ENCODE measurements around the gene THEM4.
"Not testable (repeated sequence)": the region's sequence is repeated elsewhere in the genome, so short reads cannot be mapped to it uniquely, and the experiment has no call there.

The THEM4 gene

DNA sequence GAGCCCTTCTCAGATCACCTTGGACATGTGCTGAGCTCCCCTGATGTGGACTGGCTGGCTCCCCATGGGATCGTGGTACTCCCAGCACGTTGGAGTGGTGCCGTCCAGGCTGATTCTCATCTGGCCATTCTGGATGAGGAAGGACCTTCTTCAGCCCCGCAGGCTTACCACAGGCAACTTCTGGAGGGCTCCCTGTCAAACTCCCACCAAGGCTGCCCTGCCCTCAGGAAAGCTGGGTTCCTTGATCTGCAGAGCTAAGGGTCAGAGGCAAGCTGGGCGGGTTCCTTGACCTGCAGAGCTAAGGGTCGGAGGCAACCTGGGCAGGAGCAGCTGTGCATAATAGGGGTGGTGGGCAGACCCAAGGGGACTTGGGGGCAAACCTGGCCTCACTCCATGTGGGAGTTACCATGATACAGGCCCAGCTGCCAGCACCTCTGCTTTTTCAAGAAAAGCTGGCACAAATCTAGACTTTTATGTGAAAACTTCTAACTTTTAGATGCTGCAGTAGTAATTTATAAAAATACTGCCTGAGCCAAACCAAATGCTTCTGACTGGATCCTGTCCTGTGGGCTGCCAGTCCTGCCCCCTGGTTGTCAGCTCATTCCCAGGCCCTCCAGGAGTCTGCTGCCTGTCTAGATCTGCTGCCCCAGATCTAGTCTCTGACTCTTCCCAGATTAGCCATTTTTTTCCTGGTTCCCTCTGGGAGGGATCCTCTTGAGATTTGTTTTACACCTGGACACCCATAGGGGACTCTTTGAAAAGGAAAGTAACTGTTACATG, 50.2 kb downstream of the THEM4 start:
- DNase-seq (ENCODE audit: low read depth): no peak

DNA sequence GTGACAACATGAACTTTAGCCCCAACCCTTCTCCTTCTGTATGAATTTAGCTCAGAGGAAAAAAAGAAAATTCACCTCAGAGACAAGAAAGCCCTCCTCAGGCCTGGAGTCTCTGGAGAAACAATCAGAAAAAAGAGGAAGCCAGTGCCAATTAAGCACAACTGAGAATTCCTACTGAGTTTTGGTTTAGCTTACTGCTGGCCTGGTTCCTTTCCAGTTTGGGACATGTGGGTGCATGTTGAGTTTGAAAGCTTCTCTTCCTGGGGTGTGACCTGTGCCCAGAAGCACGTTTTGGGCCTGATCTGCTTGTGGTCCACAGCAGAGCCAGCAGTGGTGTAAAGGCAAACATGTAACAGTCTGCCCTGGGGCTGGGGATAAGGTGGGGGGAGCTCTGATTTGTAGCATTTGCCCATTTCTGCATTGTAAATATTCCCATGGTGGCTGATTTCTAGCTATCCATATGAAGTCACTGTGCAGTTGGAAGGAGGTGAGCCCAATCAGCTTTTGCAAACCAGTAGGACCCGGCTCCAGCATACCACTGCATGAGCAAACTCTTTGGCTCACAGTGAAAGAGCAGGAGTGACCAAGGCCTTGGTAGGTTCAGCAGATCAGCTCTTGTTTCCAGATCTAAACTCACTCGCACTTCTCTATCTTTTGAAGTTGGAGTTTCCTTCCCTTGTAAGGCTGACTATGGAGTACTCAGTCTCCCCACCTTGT, 51.1 kb downstream of the THEM4 start:
- no peak for DNase-seq (ENCODE audit: low read depth)

DNA sequence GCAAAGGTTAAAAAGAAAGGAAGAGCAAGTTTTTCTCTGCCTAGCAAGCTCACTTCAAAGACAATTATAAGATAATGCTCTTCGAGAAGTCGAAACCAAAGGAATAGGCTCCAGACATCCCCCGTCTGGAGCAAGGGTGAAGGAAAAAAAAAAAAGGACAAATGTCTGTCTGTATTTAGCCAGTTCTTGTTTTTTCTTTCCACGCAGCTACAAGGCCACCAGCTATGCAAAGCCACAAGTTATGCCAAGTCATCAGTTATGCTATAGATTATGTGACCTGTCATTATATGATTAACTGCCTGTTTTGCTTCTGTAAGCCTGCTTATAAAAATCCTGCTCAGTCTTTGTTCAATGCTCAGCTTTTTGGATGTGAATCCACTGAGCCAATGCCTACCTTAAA, 53.4 kb downstream of the THEM4 start:
- DNase-seq (ENCODE audit: low read depth): no peak

DNA sequence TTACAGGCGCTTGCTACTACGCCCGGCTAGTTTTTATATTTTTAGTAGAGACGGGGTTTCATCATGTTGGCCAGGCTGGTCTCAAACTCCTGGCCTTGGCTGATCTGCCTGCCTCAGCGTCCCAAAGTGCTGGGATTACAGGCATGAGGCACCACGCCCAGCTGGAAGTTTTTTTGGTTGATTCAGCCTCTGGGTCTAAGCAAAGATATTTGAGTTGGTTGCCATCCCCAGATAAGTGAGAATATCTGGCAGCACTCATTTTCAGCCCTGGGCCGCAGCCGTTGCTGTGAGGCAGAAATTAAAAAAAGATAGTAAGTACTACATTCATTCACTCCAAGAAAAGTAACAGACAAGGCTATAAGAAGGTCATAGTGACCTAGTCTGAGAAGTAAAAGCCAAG, 53.8 kb downstream of the THEM4 start:
- not testable (repeated sequence) for DNase-seq (ENCODE audit: low read depth)

DNA sequence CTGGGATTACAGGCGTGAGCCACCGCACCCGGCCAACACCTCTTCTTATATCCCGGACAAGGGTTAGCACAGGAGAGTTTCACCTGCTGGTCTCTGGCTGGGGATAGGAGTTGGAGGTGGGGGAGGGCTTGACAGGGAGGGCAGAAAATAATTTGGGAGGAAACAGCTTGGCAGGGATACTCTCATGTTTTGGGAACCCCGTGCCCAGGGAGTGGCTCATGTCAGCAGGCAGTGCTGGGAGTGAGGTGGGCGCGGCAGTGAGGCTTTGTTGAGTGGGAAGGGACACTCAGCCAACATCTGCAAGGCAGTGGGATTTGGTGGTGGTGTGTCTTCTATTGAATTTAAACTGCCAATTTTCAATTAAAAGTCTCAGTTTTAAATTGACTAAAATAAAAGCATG, 54.7 kb downstream of the THEM4 start:
- DNase-seq (ENCODE audit: low read depth): no peak

DNA sequence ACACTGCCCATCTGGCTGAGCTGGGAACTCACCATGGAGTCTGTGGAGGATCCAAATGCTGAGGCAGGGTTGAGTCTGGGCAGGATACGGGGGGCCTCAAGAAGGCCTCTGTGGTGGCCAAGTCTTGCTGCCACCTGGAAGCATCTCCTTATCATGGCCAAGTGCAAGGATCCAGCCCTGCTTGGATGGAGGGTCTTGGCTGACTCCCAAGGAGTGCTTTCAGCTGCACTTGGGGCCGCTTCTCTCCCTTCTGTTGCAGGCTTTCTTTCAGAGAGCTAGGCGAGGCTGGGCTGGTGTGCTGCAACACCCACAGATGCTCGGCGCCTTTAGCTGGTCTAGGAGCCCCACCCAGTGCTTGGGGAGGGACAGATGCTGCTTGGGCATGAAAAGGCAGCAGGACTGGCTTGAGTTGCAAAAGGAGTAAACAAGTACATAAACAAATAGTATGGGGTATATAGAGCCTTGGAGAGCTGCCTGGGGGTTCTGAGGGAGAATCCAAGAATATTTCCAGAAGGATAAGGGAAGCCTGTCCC, 55.8 kb downstream of the THEM4 start, which contains the start of gene THEM5:
THEM5 (minus strand) TSS at position 302 of the 533 bp plus-strand sequence; CDS start at position 155, 147 bp downstream.
- no peak for DNase-seq (ENCODE audit: low read depth)

DNA sequence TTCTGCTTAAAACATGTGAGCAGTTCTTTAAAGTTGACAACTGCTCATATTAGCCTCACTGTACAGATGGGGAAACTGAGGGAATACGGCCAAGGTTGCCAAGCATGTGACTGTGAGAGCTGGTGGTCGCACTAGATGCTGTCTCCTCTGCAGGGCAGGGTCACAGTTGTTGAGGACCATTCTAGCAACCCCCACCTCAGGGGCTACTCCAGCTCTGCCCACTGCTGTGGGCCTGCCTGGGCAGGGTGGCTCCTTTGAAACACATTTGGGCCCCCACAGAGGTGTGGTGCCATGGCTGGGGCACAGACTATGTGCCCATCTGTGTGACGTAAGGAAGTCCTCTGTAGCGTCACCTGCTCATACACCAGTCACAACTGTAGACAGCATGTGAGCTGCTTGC, 56.6 kb downstream of the THEM4 start:
- DNase-seq (ENCODE audit: low read depth): no peak

DNA sequence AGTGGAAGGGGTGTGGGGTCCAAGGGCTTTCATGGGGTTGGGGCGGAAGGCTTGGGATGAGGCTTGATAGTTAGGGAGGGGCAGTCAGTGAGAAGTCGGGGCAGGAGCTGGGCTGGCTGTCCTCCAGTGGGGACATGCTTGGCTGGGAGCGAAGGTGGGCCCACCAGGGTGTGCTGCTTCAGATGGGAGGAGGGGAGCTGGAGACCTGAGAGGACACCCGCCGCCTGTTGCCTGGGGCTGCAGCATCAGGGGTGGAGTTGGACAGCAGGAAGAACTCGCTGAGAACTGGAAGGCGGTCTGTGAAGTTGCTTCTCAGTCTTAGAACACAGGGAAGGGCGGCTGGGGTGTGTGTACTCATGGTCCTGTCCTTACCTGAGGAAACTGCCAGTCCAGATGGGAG, 57.4 kb downstream of the THEM4 start:
- DNase-seq (ENCODE audit: low read depth): no peak

DNA sequence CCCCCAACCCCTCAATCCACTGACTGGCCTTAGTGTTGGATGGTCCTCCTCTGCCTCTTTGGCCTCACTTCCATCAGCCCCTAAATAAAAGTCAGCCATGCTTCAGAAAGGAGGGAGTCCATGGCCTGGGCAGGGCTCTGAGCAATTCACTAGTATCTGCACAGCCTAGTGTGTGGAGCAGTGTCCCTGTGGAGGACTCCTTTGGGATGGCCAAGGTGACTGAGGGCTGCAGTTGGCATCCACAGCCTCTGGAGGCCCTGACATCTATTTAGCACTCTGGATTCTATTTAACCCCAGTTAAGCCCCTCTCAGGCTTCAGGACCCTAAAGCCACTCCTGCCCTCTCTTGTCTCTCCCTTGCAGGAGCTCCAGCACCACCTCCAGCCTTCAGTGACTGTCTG, 59.4 kb downstream of the THEM4 start:
- DNase-seq (ENCODE audit: low read depth): no peak

DNA sequence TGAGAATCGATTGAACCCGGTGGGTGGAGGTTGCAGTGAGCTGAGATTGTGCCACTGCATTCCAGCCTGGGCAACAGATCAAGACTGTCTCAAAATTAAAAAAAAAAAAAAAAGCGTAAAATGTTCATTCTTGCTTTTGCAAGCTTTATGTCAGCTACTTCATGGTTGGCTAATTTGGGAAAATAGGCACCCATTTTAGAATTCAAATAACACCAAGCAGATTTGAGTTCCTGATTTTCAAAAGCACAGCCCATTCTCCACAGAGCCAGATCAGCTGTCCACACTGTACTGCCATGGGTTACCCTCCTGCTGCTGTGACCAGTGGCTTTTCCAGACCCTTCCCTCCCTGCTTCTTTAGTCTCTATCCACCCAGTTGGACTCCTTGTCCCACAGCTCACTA, 60.2 kb downstream of the THEM4 start:
- no peak for DNase-seq (ENCODE audit: low read depth)

DNA sequence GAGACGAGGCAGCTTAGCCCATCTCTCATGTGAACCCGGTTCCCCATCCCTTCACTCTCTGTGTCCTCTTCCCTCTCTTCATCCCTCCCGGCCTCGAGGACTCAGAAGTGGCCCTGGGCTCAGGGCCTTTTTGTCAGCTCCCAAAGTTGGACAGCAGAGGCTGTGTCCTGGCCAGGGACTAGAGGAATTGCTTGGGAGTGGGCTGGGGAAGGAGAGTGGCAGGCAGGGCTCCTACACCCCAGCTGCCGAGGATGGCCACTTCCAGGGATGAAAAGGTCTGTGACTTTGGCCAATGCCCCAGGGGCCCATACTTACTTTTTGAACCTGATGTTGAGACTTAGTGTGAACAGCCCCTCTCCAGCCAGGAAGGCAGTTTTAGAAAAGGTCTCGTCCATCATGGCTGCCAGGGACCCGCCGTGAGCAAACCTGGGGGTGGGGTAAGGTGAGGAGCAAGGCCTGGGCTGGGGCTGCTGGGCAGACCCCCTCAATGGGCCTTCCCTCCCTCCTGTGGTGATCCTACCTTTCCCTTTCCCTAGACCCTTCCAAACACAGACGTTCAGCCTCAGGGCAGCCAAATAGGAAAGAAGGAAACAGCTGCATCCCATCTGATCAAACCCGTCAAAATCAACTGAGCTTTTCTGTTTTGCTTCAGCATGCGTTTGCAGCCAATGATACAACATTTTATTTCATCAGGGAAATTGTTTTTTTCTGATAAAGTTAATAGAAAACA, 61.3 kb downstream of the THEM4 start:
- DNase-seq (ENCODE audit: low read depth): no peak

DNA sequence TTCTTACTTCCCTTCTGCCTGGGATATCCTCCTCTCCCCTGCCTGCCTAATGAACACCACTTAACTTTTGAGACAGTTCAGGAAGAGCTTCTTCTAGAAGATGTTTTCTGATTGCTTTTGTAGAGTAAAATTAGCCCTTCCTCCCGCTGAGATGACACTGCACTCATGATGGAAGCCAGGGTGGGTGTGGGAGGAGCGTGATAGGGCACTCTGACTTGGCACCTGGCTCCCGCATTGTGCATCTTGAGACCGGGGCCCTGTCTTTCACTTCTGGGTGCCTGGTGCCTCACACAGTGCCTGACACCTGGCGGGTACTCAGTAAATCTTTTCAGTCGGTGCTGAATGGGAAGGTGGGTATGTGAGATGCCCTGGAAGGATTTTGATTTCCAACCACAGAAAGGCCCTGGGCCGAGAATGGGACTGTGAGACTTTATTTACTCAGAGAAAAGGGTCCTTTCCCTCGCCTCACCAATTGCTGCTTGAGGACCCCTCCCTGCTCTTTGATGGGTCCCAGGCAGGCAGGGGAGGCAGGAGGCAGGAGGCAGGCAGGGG, 62.5 kb downstream of the THEM4 start:
- no peak for DNase-seq (ENCODE audit: low read depth)

DNA sequence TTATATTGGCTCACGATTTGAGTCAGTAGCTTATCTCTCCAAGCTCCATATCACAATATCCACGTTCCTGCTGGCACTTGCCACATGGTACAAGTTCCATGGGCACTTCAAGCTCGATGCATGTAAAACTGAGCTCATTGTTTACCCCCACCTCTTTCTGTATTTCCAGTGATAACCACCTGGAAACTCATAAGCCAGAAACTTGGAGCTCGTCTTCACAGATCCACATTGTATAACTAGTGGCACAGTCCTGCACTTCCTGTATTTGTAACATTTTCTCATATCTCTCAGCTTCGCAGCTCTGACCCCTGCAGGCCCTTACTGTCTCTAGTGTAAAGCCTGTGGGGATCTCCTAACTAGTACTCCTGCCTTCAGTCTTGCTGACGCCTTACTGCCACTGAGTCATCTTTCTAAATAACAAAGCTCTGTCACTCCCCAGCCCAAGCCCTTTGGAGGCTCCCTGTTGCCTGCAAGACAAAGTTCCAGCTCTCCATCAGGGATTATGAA, 63.2 kb downstream of the THEM4 start:
- no peak for DNase-seq (ENCODE audit: low read depth)

DNA sequence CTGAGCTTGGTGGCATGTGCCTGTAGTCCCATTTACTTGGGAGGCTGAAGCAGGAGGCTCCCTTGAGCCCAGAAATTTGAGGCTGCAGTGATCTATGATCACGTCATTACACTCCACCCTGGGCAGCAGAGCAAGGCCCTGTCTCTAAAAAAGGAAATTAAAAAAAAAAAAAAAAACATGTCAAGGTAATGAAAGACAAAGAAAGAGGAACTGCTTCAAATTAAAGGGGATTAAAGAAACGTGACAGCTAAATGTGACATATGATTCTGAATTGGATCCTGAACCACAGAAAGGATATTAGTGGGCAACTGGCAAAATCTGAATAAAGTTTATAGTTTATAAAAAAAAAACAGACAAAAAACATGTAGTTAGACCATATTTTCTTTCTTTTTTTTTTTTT, 65.9 kb downstream of the THEM4 start:
- DNase-seq (ENCODE audit: low read depth): no peak

DNA sequence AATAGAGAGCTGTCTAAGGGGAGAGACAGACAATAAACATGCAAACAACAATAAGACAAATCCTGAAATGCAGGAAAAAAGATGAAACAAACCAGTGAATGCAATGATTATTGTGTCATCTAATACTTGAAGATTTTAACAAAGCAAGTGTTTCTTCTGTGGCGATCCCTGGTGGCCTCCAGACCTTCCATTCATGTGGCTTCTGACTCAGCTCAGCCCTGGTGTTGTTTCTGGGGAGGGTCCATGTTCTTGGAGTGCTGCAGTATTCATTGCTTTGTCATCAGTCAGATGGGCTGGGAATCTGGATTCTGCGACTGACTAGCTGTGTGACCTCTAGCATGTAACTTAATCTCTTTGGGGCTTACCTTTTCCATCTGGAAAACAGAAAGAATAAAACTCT, 68.2 kb downstream of the THEM4 start:
- DNase-seq (ENCODE audit: low read depth): no peak

DNA sequence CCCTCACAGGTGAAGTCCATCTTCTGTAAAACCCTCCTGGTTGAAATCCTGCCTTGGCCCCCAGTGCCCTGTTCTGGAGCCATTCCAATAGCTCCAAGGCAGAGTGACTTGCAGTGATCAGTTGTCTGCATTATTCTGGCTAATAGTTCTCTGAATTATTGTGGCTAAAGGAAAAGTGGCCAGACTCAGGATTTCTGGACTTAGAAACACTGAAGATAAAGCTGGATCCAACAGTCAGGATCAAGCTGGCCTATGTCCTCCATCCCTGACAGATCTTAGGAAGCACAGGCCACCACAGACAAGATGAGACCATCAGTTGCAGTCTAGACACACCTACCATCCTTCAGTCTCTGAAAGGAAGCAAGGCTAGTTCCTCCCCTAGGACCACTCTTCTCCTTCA, 68.9 kb downstream of the THEM4 start:
- no peak for DNase-seq (ENCODE audit: low read depth)

DNA sequence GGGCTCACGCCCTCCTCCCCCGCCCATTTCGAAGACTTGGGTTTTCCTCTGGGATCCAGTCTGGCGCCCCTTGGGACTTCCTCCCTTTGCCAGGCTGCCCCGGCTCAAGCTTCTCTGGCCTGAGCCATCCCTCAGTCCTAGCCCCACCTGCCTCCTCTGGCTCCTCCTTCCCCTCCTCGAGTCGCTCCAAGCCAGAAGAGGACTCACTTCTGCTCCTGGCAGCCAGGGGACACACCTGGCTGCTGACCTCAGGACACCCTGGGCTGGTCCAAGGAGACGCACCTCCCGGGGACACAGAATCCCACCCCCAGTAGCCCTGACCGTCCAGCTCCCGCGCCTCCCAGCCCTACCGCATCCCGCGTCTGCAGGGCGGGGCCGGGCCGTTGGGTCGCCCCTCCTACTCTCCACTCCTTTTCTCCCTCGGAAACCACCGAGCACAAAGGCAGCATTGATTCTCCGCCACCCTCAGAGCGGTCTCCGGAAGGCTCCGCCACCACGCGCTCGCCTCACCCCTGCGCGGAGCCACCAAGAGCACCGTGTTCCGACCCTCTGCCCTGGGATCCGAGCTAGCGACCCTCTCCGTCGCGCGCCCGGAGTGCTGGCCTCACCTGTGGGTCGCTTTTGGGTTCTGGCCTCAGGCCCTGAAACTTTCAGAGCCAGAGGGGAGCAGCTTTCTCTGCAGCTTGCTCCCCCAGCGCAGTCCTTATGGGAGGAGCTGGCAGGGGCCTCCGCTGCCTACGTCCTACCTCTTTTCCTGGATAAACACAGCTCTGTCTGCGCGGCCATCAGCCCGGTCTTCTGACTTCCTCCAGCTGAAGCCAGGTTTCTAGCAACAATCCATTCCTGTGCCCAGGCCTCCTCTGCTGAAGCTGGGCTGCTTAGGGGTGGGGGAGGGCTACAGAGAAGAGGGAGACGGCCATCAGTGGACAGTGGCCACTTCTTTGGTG, 69.6 kb downstream of the THEM4 start, which contains the start of gene C2CD4D:
C2CD4D (minus strand) TSS at position 364 of the 947 bp plus-strand sequence. CDS start 831 bp downstream, outside the sequence.
- peak; percentile 47 for DNase-seq (ENCODE audit: low read depth)

DNA sequence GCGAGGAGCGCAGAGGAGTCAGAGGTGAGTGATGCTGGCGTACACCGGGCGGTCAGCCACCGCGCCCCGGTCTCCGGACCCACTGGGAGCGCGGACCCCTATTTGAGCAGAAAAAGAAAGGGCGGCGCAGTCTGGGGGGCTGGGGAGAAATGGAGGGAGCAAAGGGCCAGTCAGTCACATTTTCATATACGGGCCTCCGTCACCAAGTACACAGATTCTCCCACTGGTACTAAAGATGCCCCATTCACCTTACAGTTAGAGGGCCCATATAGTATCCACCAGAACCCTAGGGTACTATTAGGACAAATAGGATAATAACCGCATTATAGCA, 70.3 kb downstream of the THEM4 start:
- no peak for DNase-seq (ENCODE audit: low read depth)

DNA sequence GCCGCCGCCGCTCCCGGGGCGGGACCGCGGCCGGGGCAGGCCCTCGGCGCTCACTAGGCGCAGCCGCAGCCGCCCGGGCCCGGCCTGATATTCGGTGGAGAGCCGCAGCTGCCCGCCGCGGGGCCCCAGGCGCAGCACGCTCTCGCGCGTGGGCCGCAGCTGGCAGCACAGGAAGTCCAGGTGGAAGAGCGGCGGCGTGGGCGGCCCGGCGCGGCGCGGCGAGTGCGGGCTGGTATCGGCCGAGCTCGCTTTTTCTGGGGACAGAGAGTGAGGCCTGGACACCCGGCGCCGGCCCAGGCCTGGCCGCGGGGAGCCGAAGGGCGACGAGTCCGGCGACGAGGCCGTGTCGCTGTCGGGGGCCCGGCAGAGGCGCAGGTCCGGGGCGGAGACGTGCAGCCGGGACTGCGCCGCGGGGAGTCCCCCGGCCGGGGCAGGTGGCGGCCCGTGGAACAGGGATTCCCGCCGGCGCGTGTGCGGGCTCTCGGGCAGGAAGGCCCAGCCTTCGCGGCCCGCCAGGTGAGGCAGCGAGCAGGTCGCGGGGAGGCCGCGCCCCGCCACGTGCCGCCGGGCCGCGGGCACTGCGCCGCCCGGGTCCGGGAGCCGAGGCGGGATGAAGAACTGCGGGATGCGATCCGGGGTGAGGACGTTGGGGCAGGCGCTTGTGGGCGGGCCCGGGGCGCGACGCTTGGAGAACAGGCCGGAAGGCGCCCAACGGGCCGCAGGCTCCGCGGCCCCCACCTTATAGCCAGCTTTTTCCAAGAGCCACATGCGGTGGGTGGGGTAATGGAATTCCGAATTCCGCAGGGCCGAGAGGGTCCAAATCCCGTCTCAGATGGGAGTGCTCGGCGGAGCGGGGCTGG, 70.9 kb downstream of the THEM4 start:
- DNase-seq (ENCODE audit: low read depth): no peak

DNA sequence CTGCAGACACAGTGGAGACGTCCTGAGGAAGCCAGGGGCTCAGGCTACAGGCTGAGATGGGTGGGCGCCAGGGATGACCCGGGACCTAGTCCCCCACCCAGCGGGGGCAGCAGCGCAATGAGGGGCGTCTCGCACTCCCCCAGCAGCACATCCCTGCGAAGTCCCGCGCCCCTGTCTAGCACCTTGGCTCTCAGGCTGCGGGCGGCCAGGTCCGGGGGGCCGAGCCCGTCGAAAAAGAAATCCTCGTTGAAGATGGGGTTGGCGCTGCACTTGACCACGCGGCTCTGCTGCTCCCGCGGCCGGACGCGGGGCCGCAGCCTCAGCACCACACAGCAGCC, 71.5 kb downstream of the THEM4 start:
- no peak for DNase-seq (ENCODE audit: low read depth)
